ENCODE data around the gene PKD1.

DNA sequence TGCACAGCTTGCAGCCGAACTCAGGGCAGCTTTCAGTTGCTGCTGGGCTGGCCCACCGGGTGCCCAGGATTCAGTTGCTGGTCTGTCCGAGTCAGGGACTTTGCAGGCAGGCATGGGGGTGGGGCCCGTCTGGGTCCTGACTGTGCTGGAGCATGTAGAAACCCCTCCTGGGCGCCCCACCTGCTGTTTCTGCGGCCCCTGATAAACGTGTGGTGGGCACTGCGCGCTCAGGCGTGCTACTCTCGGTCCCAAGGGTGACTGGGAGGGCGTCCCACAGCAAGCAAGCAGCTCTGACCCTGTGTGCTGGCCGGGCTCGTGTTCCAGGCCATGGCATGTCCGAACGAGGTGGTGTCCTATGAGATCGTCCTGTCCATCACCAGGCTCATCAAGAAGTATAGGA is 75.4 kb downstream of the PKD1 start:
- TF ChIP-seq POLR2A (IDR thresholded peaks at IDR 0.05; ENCODE audit: low read length) (no peak), GATA1 (IDR thresholded peaks at IDR 0.05; ENCODE audit: low read depth, low read length) (no peak)
